ENCODE measurements around the gene GAB1. TPM values are rescaled to one million over a fixed set of nuclear protein-coding genes. Genes with fewer than 3 reads are reported as not detected.

GAB1 gene
- total RNA-seq, 1 experiment from 2014 or later, result 3.8 TPM

DNA sequence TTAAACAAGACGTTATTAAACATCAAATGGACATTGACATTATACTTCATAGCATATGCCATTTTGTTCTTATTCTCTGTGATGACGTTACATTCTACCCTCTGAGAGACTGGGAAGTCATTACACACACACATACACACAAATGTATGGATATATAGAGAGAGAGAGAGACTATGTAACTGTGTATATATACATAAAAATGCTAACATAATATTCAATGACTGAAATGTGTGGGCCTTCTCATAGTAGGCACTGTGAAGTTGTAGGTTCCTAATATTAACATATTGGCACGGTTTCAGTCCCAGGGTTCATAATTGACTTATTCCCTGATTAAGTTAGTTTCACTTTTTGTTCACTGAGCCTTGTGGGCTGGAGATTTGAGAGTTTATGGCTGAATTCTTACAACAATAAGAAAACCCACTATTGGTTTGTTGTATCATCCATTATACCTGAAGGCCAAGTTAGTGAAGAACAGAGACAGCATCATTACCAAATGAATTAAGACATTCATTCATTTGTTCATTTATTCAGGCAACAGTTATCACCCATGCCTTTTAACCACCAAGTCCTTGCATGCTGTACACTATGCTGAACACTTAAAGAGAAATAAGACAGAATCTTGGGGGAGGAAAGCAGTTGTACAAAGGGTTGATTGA is 68.5 kb downstream of the GAB1 start:
- no peaks in the 10 kb centered on the region for H3K36me3 ChIP-seq (ENCODE audit: control insufficient read depth in 1 of 2, insufficient read depth in 2 of 2, low read length in 2 of 2)
- H3K27ac ChIP-seq (ENCODE audit: low read depth, low read length), result no peak overlapping the region
- H3K27me3 ChIP-seq (ENCODE audit: insufficient read depth, low read length), result no peaks in the 10 kb centered on the region
- DNase-seq (ENCODE audit: low read depth, low spot score) (no peak), ATAC-seq (no peak)
- H3K9me2 ChIP-seq (ENCODE audit: insufficient read depth), result no peaks in the 10 kb centered on the region
- no peak overlapping the region for H3K9ac ChIP-seq (ENCODE audit: low read length)
- ChIA-PET CTCF (no interaction called here), RAD21 (ENCODE audit: low non-redundant PET in 1 of 2, low total read pairs in 2 of 2, uncharacterized antibody in 2 of 2, unreplicated experiment in 2 of 2) (no interaction called here), POLR2A (no interaction called here)
- TF ChIP-seq POLR2AphosphoS5 (IDR thresholded peaks at IDR 0.05; ENCODE audit: low read depth, low read length), result no peak
- no peak for TF ChIP-seq ZFX (IDR thresholded peaks at IDR 0.05)
- TF ChIP-seq JUND (IDR thresholded peaks at IDR 0.05), result no peak
- TF ChIP-seq POLR2A (IDR thresholded peaks at IDR 0.05; ENCODE audit: borderline replicate concordance, extremely low read depth, insufficient read depth, insufficient read length), result no peak
- TF ChIP-seq REST (IDR thresholded peaks at IDR 0.05; ENCODE audit: low read depth), result no peak
- TF ChIP-seq, protein P1, sequence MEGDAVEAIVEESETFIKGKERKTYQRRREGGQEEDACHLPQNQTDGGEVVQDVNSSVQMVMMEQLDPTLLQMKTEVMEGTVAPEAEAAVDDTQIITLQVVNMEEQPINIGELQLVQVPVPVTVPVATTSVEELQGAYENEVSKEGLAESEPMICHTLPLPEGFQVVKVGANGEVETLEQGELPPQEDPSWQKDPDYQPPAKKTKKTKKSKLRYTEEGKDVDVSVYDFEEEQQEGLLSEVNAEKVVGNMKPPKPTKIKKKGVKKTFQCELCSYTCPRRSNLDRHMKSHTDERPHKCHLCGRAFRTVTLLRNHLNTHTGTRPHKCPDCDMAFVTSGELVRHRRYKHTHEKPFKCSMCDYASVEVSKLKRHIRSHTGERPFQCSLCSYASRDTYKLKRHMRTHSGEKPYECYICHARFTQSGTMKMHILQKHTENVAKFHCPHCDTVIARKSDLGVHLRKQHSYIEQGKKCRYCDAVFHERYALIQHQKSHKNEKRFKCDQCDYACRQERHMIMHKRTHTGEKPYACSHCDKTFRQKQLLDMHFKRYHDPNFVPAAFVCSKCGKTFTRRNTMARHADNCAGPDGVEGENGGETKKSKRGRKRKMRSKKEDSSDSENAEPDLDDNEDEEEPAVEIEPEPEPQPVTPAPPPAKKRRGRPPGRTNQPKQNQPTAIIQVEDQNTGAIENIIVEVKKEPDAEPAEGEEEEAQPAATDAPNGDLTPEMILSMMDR (IDR thresholded peaks at IDR 0.05 in 2 of 3, conservative IDR thresholded peaks at IDR 0.05 in 1 of 3; ENCODE audit: borderline replicate concordance in 1 of 3, insufficient read depth in 1 of 3, low read depth in 2 of 3, low read length in 2 of 3), result no peak
- TF ChIP-seq EGR1 (IDR thresholded peaks at IDR 0.05; ENCODE audit: low read depth), result no peak
- TF ChIP-seq, protein P2, sequence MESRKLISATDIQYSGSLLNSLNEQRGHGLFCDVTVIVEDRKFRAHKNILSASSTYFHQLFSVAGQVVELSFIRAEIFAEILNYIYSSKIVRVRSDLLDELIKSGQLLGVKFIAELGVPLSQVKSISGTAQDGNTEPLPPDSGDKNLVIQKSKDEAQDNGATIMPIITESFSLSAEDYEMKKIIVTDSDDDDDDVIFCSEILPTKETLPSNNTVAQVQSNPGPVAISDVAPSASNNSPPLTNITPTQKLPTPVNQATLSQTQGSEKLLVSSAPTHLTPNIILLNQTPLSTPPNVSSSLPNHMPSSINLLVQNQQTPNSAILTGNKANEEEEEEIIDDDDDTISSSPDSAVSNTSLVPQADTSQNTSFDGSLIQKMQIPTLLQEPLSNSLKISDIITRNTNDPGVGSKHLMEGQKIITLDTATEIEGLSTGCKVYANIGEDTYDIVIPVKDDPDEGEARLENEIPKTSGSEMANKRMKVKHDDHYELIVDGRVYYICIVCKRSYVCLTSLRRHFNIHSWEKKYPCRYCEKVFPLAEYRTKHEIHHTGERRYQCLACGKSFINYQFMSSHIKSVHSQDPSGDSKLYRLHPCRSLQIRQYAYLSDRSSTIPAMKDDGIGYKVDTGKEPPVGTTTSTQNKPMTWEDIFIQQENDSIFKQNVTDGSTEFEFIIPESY (IDR thresholded peaks at IDR 0.05; ENCODE audit: extremely low read depth, insufficient replicate concordance, low read length), result no peak
- no peak for TF ChIP-seq MAX (IDR thresholded peaks at IDR 0.05)
- no peak for TF ChIP-seq CBX3 (IDR thresholded peaks at IDR 0.05; ENCODE audit: low read depth)
- no peak for TF ChIP-seq FOSL1 (IDR thresholded peaks at IDR 0.05; ENCODE audit: low read depth)
- no peak overlapping the region for H3K4me2 ChIP-seq (ENCODE audit: low read length)
- no peak overlapping the region for H2AFZ ChIP-seq (ENCODE audit: low read depth, low read length, poor library complexity, severe bottlenecking)
- BruUV-seq (replicated peaks), result no TSS peak
- H3K4me3 ChIP-seq (replicated peaks in 1 of 2; ENCODE audit: low read depth in 1 of 2, low read length in 2 of 2), result no peak overlapping the region
- no peaks in the 10 kb centered on the region for H3K79me2 ChIP-seq (ENCODE audit: insufficient read depth, low read length)
- H3K9me3 ChIP-seq (ENCODE audit: control insufficient read depth in 1 of 2, insufficient read depth in 1 of 2, low read depth in 1 of 2, low read length in 2 of 2), result no peaks in the 10 kb centered on the region
- intact Hi-C loops (cut with micrococcal nuclease), result no loop called here
- H3K4me1 ChIP-seq (ENCODE audit: control insufficient read depth in 1 of 2, insufficient read depth in 2 of 2, low read length in 2 of 2), result no peaks in the 10 kb centered on the region
- H4K20me1 ChIP-seq (ENCODE audit: insufficient read depth), result no peaks in the 10 kb centered on the region

Data from HCT116 (cell line).